HK-2 (cell line): ENCODE results near the gene NLRP1.

Source experiments
- DNase-seq: peaks from one replicate; pipeline ENCODE4 v3.0.0-alpha.2; 2018; ENCODE audit not compliant: unreplicated experiment

The NLRP1 gene

GRCh38 chr17:5478992-5479391, 105.3 kb downstream of the NLRP1 start:
- DNase-seq: no peak

GRCh38 chr17:5473906-5474305, 110.4 kb downstream of the NLRP1 start:
- no peak for DNase-seq

DNA sequence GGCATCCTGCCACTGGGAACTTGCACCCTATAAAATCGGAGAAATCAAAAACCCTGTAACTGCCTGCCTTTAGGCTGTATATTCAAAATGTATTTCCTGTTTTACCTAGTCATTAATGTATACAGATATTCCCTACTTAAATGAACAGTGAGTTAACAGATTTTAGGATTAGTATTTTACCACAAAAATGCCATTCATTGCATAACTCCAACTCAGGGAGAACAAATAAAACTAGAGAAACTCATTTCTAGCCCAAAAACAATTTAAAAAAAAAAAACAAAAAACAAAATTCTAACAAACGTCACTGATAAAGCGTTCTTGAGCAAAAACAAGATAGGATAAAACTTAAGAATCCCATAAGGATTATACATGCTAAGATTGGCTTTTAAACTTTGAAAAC, 111.8 kb downstream of the NLRP1 start:
- DNase-seq: no peak

DNA sequence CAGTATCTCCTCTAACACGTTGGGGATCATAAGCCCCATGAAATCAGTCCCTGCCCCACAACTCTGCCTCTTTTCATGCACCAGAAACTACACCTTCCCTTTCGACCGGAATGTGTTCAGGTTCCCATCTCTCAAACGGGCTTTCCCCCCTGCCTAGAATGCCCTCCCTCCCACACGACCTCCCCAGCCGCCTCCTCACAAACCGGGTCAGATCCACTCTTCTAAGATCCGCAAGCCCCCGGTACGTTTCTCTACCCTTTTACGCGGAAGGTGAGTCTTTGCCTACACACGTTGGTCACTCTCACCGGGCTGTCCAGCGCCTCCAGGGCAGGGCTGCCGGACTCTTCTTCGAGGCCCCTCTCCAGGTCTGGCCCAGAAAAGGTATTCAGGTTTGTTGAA, 116.2 kb downstream of the NLRP1 start:
- DNase-seq: no peak

GRCh38 chr17:5467416-5467815, 116.9 kb downstream of the NLRP1 start:
- DNase-seq: peak; percentile 12

GRCh38 chr17:5466295-5466694, 118.0 kb downstream of the NLRP1 start:
- DNase-seq: no peak

DNA sequence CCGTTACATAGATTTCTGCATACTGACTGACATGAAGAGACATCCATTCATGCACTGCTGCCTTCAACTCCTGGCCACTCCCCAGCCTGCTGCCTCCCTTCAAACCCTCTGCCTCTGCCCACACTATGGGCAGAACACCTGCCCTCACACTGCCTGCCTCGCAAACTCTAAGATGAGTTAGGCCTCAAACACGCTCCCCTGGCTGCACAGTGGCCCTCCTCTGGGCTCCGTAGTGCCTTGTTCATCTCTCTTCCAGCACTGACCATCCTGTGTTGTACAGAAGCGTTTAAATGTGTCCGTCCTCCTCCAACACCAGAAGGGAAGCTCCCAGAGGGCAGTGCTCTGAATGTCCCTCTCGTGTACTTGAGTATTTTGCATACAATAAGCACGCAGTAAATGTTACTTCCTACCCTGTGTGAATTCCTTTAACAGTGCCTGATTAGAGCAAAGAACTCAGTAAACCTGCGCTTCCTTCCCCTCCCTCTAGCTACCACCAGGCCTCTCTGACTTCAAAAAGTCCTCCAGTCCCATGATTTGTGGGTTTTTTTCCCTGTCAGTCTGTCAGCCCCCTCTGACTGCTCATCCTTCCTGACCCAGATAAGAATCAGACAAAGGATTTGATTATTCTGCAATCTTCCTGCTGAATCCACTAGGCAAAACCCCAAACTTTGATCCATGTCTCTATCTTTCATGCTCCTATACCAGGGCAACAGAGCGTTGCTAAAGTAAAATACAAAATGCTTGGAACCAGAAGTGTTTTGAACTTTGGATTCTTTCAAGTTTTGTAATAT, 119.4 kb downstream of the NLRP1 start:
- no peak for DNase-seq
